OCI-LY1 (cell line): ENCODE measurements around the gene ZNF546.

Source experiments
- EZH2 ChIP-seq: fragments of 200-600 bp; sonication (generic), shearing (Covaris generic); IDR thresholded peaks from 2 replicates; pipeline ENCODE4 v1.8.0; 2017; ENCODE audit warnings: borderline replicate concordance, mixed run types, mild to moderate bottlenecking, antibody characterized with exemption, low read length, moderate library complexity, mixed read lengths
- TF ChIP-seq, protein P1 (sequence below): fragments of 200-600 bp; sonication (generic), shearing (Covaris generic); IDR thresholded peaks from 2 replicates; pipeline ENCODE4 v1.5.1; 2017; ENCODE audit warnings: mild to moderate bottlenecking, antibody characterized with exemption, low read length, moderate library complexity, mixed read lengths

DNA sequence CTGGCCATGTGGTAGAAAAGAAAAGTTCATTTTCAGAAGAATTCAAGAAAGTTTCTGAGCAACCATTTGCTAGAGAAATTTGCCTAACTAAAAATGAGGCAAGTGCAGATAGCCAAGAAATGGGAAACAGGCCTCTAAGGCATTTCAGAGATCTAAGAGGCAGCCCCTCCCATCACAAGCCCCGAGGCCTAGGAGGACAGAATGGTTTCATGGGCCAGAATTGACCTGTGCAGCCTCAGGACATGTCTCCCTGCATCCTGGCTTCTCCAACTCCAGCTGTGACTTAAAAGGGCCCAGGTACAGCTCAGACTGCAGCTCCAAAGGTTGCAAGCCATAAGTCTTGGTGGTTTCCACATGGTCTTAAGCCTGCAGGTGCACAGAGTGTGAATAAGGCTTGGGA lies 3.3 kb upstream of the ZNF546 start:
- TF ChIP-seq, protein P1, sequence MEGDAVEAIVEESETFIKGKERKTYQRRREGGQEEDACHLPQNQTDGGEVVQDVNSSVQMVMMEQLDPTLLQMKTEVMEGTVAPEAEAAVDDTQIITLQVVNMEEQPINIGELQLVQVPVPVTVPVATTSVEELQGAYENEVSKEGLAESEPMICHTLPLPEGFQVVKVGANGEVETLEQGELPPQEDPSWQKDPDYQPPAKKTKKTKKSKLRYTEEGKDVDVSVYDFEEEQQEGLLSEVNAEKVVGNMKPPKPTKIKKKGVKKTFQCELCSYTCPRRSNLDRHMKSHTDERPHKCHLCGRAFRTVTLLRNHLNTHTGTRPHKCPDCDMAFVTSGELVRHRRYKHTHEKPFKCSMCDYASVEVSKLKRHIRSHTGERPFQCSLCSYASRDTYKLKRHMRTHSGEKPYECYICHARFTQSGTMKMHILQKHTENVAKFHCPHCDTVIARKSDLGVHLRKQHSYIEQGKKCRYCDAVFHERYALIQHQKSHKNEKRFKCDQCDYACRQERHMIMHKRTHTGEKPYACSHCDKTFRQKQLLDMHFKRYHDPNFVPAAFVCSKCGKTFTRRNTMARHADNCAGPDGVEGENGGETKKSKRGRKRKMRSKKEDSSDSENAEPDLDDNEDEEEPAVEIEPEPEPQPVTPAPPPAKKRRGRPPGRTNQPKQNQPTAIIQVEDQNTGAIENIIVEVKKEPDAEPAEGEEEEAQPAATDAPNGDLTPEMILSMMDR = no peak
- TF ChIP-seq EZH2 = no peak
